Uterus (tissue), 2 donors: ENCODE data around the gene MED19.

Experiments used
- CTCF ChIP-seq, 4 experiments: fragments of 200-600 bp in 2 of 4; fragments of 450-650 bp in 2 of 4; sonication (generic) in 2 of 4; IDR thresholded peaks; one replicate each; pipeline ENCODE4 v1.5.1; 2016 to 2019; ENCODE audit warnings: antibody characterized with exemption in 4 of 4, mild to moderate bottlenecking in 2 of 4, moderate library complexity in 1 of 4
- POLR2A ChIP-seq, 2 donors: fragments of 450-650 bp; IDR thresholded peaks; one replicate each; pipeline ENCODE4 v1.6.1; 2016; ENCODE audit warnings: antibody characterized with exemption in 2 of 2, mild to moderate bottlenecking in 1 of 2, moderate library complexity in 1 of 2

DNA sequence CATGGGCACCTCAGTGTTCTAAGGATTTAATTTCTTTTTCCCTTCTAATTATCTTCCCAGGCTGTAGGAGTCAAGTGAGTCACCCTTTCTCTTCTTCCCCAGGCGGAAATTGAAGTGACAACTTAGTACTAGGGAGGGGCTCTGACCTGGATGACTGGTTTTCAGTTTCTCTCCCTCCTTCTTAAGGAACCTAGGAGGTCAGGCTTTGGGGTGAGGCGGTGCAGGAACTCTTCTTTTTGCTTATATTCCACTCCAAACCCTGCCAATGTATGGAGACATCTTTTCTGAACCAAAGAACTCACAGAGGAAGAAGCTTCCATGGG is 31.5 kb downstream of the MED19 start:
- no peak for TF ChIP-seq CTCF (IDR thresholded peaks at IDR 0.05)
- TF ChIP-seq POLR2A (IDR thresholded peaks at IDR 0.05): no peak
